Measurements from ENCODE around the gene POLR3B.

Gene POLR3B

DNA sequence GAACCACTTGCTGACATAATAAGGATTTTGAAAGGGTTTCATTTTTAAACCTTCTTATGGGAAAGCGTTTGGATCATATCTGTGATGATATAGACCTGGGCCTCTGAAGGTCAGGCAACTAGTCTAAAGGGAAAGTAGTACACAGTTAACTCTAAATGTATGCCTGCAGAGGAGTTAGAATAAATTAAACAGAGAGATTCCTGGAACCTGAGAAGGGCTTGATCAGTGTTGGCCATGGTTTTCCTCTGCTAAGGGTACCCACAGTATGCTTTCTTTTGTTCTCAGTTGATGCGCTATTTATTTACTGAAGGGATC lies 14.4 kb upstream of the POLR3B start:
- H3K4me3 ChIP-seq (ENCODE audit: low read depth, low read length), result no peak overlapping the region
- no peak overlapping the region for H3K27ac ChIP-seq (ENCODE audit: low read depth, low read length)
- H3K4me1 ChIP-seq (ENCODE audit: control insufficient read depth, insufficient read depth, low read length), result no peaks in the 10 kb centered on the region
- H3K27me3 ChIP-seq (ENCODE audit: control insufficient read depth, insufficient read depth, low read length), result no peaks in the 10 kb centered on the region
- H3K9ac ChIP-seq (ENCODE audit: low read depth, low read length), result no peak overlapping the region
- no peaks in the 10 kb centered on the region for H3K9me3 ChIP-seq (ENCODE audit: control insufficient read depth, insufficient read depth, low read length)
- no peaks in the 10 kb centered on the region for H3K36me3 ChIP-seq (ENCODE audit: control insufficient read depth, insufficient read depth, low read length)

DNA sequence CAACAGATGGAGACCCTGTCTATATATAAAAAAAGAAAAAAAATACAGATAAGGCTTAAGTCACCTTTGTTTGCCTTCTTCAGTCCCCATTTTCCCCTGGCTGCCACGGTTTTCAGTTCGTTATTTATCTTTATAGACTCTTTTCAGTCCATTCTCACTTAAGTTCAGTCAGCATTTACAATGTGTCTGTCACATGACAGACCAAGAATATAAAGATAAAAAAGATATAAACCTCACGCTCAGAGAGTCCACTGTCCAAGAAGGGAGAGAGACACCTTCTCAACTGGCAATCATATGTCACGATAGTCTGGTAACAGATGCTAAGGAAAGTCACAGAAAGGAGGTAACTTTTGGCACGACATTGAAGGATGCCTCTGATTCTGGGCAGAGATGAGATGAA lies 13.4 kb upstream of the POLR3B start:
- H3K9ac ChIP-seq (ENCODE audit: low read depth, low read length), result no peak overlapping the region

DNA sequence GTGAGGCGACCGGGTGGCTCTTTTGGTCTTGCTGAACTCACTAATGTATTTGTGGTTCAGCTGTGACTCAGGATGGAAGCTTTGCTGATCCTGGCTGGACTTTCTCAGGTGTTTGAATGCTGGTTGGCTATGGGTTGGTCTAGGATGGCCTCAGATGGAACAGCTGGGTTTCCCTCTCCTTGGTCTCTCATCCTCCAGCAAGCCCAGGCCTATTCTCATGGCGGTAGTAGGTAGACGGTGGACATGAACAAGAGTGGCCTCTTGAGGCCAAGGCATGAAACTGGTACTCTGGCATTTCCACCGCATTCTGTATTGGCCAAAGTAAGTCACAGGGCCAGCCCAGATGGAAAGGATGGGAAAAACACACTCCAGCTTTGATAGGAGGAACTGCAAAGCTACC lies 11.8 kb upstream of the POLR3B start:
- no peak overlapping the region for H3K9ac ChIP-seq (ENCODE audit: low read depth, low read length)
- H3K4me1 ChIP-seq (ENCODE audit: control insufficient read depth, insufficient read depth, low read length), result no peaks in the 10 kb centered on the region
- no peaks in the 10 kb centered on the region for H3K27me3 ChIP-seq (ENCODE audit: control insufficient read depth, insufficient read depth, low read length)
- no peaks in the 10 kb centered on the region for H3K9me3 ChIP-seq (ENCODE audit: control insufficient read depth, insufficient read depth, low read length)
- no peak overlapping the region for H3K27ac ChIP-seq (ENCODE audit: low read depth, low read length)
- H3K4me3 ChIP-seq (ENCODE audit: low read depth, low read length), result no peak overlapping the region
- no peaks in the 10 kb centered on the region for H3K36me3 ChIP-seq (ENCODE audit: control insufficient read depth, insufficient read depth, low read length)

More for the DNA sequence above, 13.4 kb upstream of the POLR3B start:
- Histone ChIP-seq H3K27me3 (ENCODE audit: control insufficient read depth, insufficient read depth, low read length) (no peaks in the 10 kb centered on the region), H3K4me3 (ENCODE audit: low read depth, low read length) (no peak overlapping the region), H3K27ac (ENCODE audit: low read depth, low read length) (no peak overlapping the region), H3K4me1 (ENCODE audit: control insufficient read depth, insufficient read depth, low read length) (no peaks in the 10 kb centered on the region), H3K36me3 (ENCODE audit: control insufficient read depth, insufficient read depth, low read length) (no peaks in the 10 kb centered on the region), H3K9me3 (ENCODE audit: control insufficient read depth, insufficient read depth, low read length) (no peaks in the 10 kb centered on the region)

DNA sequence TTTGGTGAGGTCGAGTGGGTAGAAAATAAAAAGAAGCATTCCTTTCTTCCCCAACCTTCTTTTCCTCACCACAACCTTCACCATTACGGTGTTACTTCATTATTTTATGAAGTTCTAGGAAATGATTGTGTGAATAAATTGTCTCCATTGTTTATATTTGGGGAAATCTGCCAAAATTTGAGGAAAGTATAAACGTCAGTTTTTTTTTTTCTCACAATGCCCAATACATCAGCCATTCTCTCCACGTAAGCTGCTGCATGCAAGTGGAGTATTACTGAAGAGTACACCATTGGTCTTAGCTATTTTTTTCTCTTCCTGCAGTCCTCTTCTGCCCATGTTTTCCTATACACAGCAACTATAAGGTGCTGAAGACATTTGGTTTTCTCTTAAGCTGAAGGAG lies 9.1 kb upstream of the POLR3B start:
- Histone ChIP-seq H3K9ac (ENCODE audit: low read depth, low read length) (no peak overlapping the region), H3K4me1 (ENCODE audit: control insufficient read depth, insufficient read depth, low read length) (no peaks in the 10 kb centered on the region), H3K9me3 (ENCODE audit: control insufficient read depth, insufficient read depth, low read length) (no peaks in the 10 kb centered on the region), H3K4me3 (ENCODE audit: low read depth, low read length) (no peak overlapping the region), H3K27ac (ENCODE audit: low read depth, low read length) (no peak overlapping the region), H3K36me3 (ENCODE audit: control insufficient read depth, insufficient read depth, low read length) (no peaks in the 10 kb centered on the region), H3K27me3 (ENCODE audit: control insufficient read depth, insufficient read depth, low read length) (no peaks in the 10 kb centered on the region)

DNA sequence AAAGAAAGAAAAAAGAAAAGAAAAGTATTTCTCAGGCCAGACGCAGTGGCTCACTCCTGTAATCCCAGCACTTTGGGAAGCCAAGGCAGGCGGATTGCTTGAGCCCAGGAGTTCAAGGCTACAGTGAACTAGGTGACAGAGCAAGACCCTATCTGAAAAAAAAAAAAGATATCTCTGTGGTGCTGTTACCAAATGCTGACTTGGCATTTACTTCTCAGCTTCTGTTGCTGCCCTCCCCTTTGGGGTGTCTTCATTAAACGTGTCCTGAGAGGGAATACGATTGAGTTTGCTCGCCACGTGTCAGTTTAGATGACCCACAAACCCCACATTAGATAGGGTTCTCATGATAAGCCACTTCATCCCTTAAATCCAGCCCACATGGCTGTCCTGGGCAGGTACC lies 4.4 kb upstream of the POLR3B start:
- no peak overlapping the region for H3K27ac ChIP-seq (ENCODE audit: low read depth, low read length)
- no peaks in the 10 kb centered on the region for H3K27me3 ChIP-seq (ENCODE audit: control insufficient read depth, insufficient read depth, low read length)
- H3K9ac ChIP-seq (ENCODE audit: low read depth, low read length), result no peak overlapping the region
- 0 out of 2 replicates have a peak, but pooled peaks cover 3% of the 10 kb centered on the region for H3K4me1 ChIP-seq (ENCODE audit: control insufficient read depth, insufficient read depth, low read length)
- H3K4me3 ChIP-seq (ENCODE audit: low read depth, low read length), result no peak overlapping the region
- H3K9me3 ChIP-seq (ENCODE audit: control insufficient read depth, insufficient read depth, low read length), result no peaks in the 10 kb centered on the region
- H3K36me3 ChIP-seq (ENCODE audit: control insufficient read depth, insufficient read depth, low read length), result no peaks in the 10 kb centered on the region

DNA sequence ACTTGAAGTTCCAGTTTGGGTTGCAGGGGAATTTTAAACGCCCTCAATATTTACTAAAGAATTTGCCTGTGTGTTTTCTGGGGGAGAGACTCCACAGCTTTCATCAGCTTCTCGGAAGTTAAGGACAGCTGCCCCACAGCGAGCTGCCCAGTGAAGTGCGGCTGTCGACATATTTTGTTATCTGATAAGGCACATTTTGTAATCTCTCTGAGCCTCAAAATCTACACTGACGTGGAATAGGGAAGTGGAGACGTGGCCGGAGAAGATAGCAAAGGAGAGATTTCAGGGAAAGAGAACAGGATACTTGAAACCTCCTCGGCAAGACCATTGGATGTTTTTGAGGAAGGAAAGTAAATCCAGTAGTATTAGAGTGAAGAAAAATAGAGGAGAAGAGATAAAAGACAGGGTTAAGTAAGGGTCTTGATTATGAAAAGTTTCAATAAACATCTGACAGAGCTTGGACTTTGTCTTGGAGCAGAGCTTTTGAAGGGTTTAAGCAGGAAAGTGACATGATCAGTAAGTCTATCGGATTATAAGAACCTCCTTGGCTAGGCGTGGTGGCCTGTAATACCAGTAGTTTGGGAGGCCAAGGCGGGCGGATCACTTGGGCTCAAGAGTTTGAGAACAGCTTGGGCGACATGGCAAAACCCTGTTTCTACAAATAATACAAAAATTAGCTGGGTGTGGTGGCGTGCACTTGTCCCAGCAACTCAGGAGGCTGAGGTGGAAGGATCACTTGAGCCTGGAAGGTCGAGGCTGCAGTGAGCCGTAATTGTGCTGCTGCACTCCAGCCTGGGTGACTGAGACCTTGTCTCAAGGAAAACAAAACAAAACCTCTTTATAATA lies 1.1 kb downstream of the POLR3B start:
- peak overlapping the region; percentile 93 for H3K27ac ChIP-seq (ENCODE audit: low read depth, low read length)
- H3K9ac ChIP-seq (ENCODE audit: low read depth, low read length), result peak overlapping the region; percentile 79

DNA sequence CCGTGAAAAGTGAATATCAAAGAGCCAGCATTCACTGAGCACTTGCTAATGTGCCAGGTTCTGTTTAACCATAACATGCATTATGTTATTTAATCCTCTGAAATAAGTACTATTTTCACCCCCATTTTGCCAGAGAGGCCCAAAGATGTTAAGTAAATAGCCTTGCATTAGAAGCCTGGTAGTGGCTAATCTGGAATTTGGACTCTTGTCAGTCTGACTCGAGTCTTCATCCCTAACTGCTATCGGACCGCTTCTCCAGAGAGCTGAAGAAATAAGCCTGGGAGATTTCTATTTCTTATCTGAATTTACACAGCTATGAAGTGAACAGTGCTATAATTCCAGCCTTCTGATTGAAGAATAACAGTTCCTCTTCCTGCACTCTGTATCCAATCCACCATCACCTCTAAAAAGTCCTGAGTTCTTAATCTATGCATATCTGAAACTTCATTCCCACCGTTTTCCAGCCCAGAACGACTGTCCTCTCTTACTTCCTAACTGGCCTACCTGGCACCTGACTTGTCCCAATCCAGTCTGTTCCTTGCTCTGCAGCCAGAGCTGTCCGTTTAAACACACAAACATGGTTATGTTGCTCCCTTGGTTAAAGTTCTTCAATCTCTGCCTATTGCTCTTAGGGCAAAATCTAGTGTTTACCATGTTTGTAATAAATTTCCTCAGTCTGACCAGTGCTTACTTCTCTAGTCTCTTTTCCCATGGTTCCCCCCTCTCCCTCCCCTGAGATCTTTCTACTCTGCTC lies 2.3 kb downstream of the POLR3B start:
- H3K27ac ChIP-seq (ENCODE audit: low read depth, low read length), result no peak overlapping the region
- H3K9ac ChIP-seq (ENCODE audit: low read depth, low read length), result no peak overlapping the region
- peaks cover 9% of the 10 kb centered on the region; the same call in 1 of the 2 replicates for H3K4me1 ChIP-seq (ENCODE audit: control insufficient read depth, insufficient read depth, low read length)
- no peak overlapping the region for H3K4me3 ChIP-seq (ENCODE audit: low read depth, low read length)
- no peaks in the 10 kb centered on the region for H3K36me3 ChIP-seq (ENCODE audit: control insufficient read depth, insufficient read depth, low read length)
- no peaks in the 10 kb centered on the region for H3K27me3 ChIP-seq (ENCODE audit: control insufficient read depth, insufficient read depth, low read length)
- no peaks in the 10 kb centered on the region for H3K9me3 ChIP-seq (ENCODE audit: control insufficient read depth, insufficient read depth, low read length)

More for the DNA sequence above, 1.1 kb downstream of the POLR3B start:
- peaks cover 9% of the 10 kb centered on the region; the same call in 1 of the 2 replicates for H3K4me1 ChIP-seq (ENCODE audit: control insufficient read depth, insufficient read depth, low read length)
- no peaks in the 10 kb centered on the region for H3K36me3 ChIP-seq (ENCODE audit: control insufficient read depth, insufficient read depth, low read length)
- no peaks in the 10 kb centered on the region for H3K27me3 ChIP-seq (ENCODE audit: control insufficient read depth, insufficient read depth, low read length)
- no peaks in the 10 kb centered on the region for H3K9me3 ChIP-seq (ENCODE audit: control insufficient read depth, insufficient read depth, low read length)
- H3K4me3 ChIP-seq (ENCODE audit: low read depth, low read length), result peak overlapping the region; percentile 97

DNA sequence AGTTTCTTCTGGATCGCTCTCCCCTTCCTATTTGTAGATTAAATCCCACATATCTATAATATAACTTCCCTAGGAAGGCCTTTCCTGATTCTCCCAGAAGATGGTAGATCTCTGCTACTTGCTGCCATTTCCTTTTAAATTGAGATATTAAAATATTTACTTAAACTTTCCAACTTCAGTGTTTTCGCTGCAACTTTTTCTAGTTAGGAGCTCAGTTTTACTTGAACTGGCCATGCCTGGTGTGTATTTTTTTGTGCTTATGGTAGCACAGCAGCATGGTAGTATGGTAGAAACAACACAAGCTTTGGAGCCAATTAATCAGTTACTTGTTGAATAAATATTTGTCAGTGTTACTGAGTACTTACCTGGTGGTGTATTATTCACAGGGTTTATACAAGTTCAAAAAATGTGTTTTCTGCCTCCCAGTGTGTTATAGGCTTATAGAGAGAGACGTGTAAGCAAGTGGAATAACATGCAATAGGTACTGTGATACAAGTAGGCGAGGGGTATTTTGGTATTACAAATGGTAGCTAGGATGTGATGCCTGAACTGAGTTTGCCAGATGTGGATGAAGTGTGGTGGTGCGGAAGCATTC lies 2.9 kb downstream of the POLR3B start:
- Histone ChIP-seq H3K27ac (ENCODE audit: low read depth, low read length) (no peak overlapping the region), H3K9me3 (ENCODE audit: control insufficient read depth, insufficient read depth, low read length) (no peaks in the 10 kb centered on the region), H3K27me3 (ENCODE audit: control insufficient read depth, insufficient read depth, low read length) (no peaks in the 10 kb centered on the region), H3K4me3 (ENCODE audit: low read depth, low read length) (no peak overlapping the region), H3K4me1 (ENCODE audit: control insufficient read depth, insufficient read depth, low read length) (peaks cover 9% of the 10 kb centered on the region; the same call in 1 of the 2 replicates), H3K9ac (ENCODE audit: low read depth, low read length) (no peak overlapping the region), H3K36me3 (ENCODE audit: control insufficient read depth, insufficient read depth, low read length) (no peaks in the 10 kb centered on the region)

DNA sequence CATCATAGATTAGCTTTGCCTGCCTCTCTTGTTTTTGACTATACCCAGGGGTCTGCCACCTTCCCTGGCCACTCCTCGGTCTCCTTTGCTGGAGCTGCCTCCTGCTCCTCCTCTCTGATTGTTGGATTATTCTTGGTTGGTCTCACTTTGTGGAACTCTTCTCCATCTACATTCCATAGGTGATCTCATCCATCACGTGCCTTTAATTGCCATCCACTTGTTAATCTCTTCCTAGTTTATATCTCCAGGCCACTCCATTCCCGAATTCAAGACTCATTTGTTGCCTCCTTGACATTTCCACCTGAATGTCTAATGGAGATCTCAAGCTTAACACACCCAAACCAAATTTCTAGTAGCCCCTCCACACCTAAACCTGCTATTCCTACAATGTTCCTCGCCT lies 5.4 kb downstream of the POLR3B start:
- Histone ChIP-seq H3K36me3 (ENCODE audit: control insufficient read depth, insufficient read depth, low read length) (0 out of 2 replicates have a peak, but pooled peaks cover 6% of the 10 kb centered on the region), H3K4me1 (ENCODE audit: control insufficient read depth, insufficient read depth, low read length) (peaks cover 6% of the 10 kb centered on the region; the same call in 1 of the 2 replicates), H3K4me3 (ENCODE audit: low read depth, low read length) (no peak overlapping the region), H3K9ac (ENCODE audit: low read depth, low read length) (no peak overlapping the region), H3K9me3 (ENCODE audit: control insufficient read depth, insufficient read depth, low read length) (no peaks in the 10 kb centered on the region), H3K27me3 (ENCODE audit: control insufficient read depth, insufficient read depth, low read length) (no peaks in the 10 kb centered on the region), H3K27ac (ENCODE audit: low read depth, low read length) (no peak overlapping the region)

DNA sequence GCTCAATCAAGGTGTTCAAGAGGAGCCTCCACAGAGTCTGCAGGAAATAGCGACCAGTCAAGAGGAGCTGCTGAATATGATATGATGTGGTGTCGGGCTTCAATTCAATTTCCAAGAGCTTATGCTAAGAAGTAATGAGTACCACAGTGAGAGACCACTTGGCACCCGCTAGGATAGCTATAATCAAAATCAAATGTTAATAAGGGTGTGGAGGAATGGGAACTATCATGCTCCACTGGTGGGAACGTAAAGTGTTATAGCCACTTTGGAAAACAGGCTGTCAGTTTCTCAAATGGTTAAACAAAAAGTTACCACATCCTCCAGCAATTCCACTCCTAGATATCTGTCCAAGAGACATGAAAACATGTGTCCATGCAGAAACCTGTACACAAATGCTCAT lies 6.7 kb downstream of the POLR3B start:
- no peaks in the 10 kb centered on the region for H3K9me3 ChIP-seq (ENCODE audit: control insufficient read depth, insufficient read depth, low read length)
- no peak overlapping the region for H3K27ac ChIP-seq (ENCODE audit: low read depth, low read length)
- peaks cover 9% of the 10 kb centered on the region; the same call in 1 of the 2 replicates for H3K36me3 ChIP-seq (ENCODE audit: control insufficient read depth, insufficient read depth, low read length)
- H3K4me1 ChIP-seq (ENCODE audit: control insufficient read depth, insufficient read depth, low read length), result no peaks in the 10 kb centered on the region
- no peaks in the 10 kb centered on the region for H3K27me3 ChIP-seq (ENCODE audit: control insufficient read depth, insufficient read depth, low read length)
- no peak overlapping the region for H3K4me3 ChIP-seq (ENCODE audit: low read depth, low read length)
- no peak overlapping the region for H3K9ac ChIP-seq (ENCODE audit: low read depth, low read length)
